Thyroid gland (tissue), 4 donors: ENCODE measurements around the gene MRPL33.

Source experiments
- CTCF ChIP-seq, 6 experiments: fragments of 200-600 bp in 3 of 6; fragments of 450-650 bp in 3 of 6; sonication (generic) in 3 of 6; IDR thresholded peaks; one replicate each; pipeline ENCODE4 v1.5.1; 2016 to 2019; ENCODE audit warnings: antibody characterized with exemption in 6 of 6, mild to moderate bottlenecking in 2 of 6, inconsistent platforms in 1 of 6, moderate library complexity in 1 of 6
- POLR2A ChIP-seq, 2 donors: fragments of 450-650 bp; IDR thresholded peaks; one replicate each; pipeline ENCODE4 v1.6.1; 2017; ENCODE audit warnings: antibody characterized with exemption in 2 of 2, mild to moderate bottlenecking in 2 of 2, moderate library complexity in 1 of 2

DNA sequence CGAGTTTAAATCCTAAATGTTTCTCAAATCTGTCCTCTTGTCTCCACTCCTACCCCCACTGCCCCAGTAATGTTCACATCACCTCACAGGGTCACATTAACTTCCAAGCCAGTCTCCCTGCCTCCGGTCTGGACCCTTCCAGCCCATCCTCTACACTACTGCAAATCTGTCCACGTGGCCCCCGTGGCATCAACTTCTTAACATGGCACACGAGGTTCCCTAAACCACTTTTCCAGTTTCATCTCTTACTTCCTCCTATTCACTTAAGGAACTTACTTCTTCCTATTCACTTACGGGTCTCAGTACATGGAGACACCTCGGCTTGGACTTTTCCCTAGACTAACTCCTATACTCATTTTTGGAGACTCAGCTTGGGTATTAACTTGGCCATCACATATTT, 27.0 kb downstream of the MRPL33 start:
- TF ChIP-seq CTCF (IDR thresholded peaks at IDR 0.05) (no peak), POLR2A (IDR thresholded peaks at IDR 0.05) (no peak)
